HepG2 (cell line): ENCODE results near the gene CACHD1. TPM values are rescaled to one million over a fixed set of nuclear protein-coding genes. Genes with fewer than 3 reads are reported as not detected.

Experiments used
- ATAC-seq: fragments of 200-7000 bp; cut with Tn5 transposase; 3 replicates; pipeline ENCODE4 v1.9.1; 2020; ENCODE audit warnings: mild to moderate bottlenecking, moderate library complexity
- BruUV-seq: library from RNA; stranded (reverse); fragments of 400-500 nt; replicated peaks from 2 replicates; lab custom pipeline; 2021; lab: Mats Ljungman, UMichigan
- CTCF ChIA-PET: fragments of 300-600 bp; formaldehyde crosslinking; extraction: SDS; loops from one replicate; lab custom pipeline; 2021; ENCODE audit warnings: low total read pairs, inconsistent platforms, low intra/inter-chr PET ratio; lab: Yijun Ruan, JAX
- POLR2A ChIA-PET: fragments of 350-600 bp; sonication (Branson Sonifier 250); formaldehyde crosslinking; loops from one replicate; lab custom pipeline; 2020; ENCODE audit warnings: antibody characterized with exemption, inconsistent platforms; lab: Yijun Ruan, JAX
- DNase-seq: peaks from one replicate; pipeline ENCODE4 v3.0.0-alpha.2; 2015; ENCODE audit warnings: low spot score
- FAIRE-seq: peaks from 3 replicates; lab custom pipeline; 2011; peaks lifted over from hg19 to GRCh38; lab: Jason Lieb, UNC
- H2AFZ ChIP-seq: one replicate; pipeline ENCODE4 v1.6.1; 2011; ENCODE audit warnings: low read length, inconsistent platforms
- H3K27ac ChIP-seq: fragments of 300-600 bp; 3 replicates; pipeline ENCODE4 v1.8.0; 2011; ENCODE audit warnings: mixed run types, mild to moderate bottlenecking, mixed read lengths, low read length, inconsistent platforms; ENCODE audit not compliant: insufficient read depth; ENCODE audit errors: extremely low read length
- H3K27me3 ChIP-seq, 2 experiments: fragments of 200-600 bp in 1 of 2; 2 replicates in 1 of 2; 3 replicates in 1 of 2; pipeline versions ENCODE4 v1.6.0 to v1.8.0; 2011; ENCODE audit warnings: low read length in 2 of 2, mild to moderate bottlenecking in 2 of 2, moderate library complexity in 2 of 2, inconsistent platforms in 1 of 2; ENCODE audit not compliant: insufficient read depth in 2 of 2, control insufficient read depth in 1 of 2
- H3K36me3 ChIP-seq, 2 experiments: fragments of 200-600 bp in 1 of 2; replicated peaks in 1 of 2; 2 replicates in 1 of 2; 3 replicates in 1 of 2; pipeline versions ENCODE4 v1.5.1 to v1.8.0; 2011; ENCODE audit warnings: low read length in 2 of 2, inconsistent platforms in 1 of 2; ENCODE audit not compliant: insufficient read depth in 2 of 2, control insufficient read depth in 1 of 2
- H3K4me1 ChIP-seq: 2 replicates; pipeline ENCODE4 v1.5.1; 2012; ENCODE audit warnings: low read length, inconsistent platforms; ENCODE audit not compliant: insufficient read depth
- H3K4me2 ChIP-seq: 2 replicates; pipeline ENCODE4 v1.6.0; 2011; ENCODE audit warnings: low read depth, low read length, inconsistent platforms
- H3K4me3 ChIP-seq, 3 experiments: fragments of 200-600 bp in 1 of 3; sonication (generic), shearing (Covaris generic) in 1 of 3; replicated peaks in 1 of 3; 2 replicates each; pipeline ENCODE4 v1.5.1; 2011 to 2016; ENCODE audit warnings: low read length in 3 of 3, inconsistent platforms in 2 of 3, low read depth in 2 of 3, mild to moderate bottlenecking in 2 of 3, control low read depth in 1 of 3, mixed read lengths in 1 of 3; ENCODE audit not compliant: insufficient read depth in 1 of 3
- H3K79me2 ChIP-seq: one replicate; pipeline ENCODE4 v1.6.1; 2011; ENCODE audit warnings: low read length, inconsistent platforms; ENCODE audit not compliant: insufficient read depth
- H3K9ac ChIP-seq: 2 replicates; pipeline ENCODE4 v1.6.0; 2011; ENCODE audit warnings: mild to moderate bottlenecking, low read depth, low read length, inconsistent platforms; ENCODE audit not compliant: insufficient read depth
- H3K9me3 ChIP-seq: 2 replicates; pipeline ENCODE4 v1.5.1; 2012; ENCODE audit warnings: mild to moderate bottlenecking, low read length
- H4K20me1 ChIP-seq: 2 replicates; pipeline ENCODE4 v1.6.0; 2011; ENCODE audit warnings: inconsistent platforms, mild to moderate bottlenecking, low read length, moderate library complexity; ENCODE audit not compliant: insufficient read depth
- ARNT ChIP-seq: fragments of 450-650 bp; IDR thresholded peaks from 2 replicates; pipeline ENCODE4 v1.6.1; 2017
- ATF7 ChIP-seq, 2 experiments: fragments of 450-650 bp in 1 of 2; sonication (generic) in 1 of 2; formaldehyde crosslinking in 1 of 2; IDR thresholded peaks; 2 replicates each; pipeline versions ENCODE4 v1.4.0 to v1.6.1; 2016 to 2020; ENCODE audit warnings: antibody characterized with exemption in 1 of 2, mild to moderate bottlenecking in 1 of 2, missing genetic modification reagents in 1 of 2
- HMGA1 ChIP-seq: sonication (generic); formaldehyde crosslinking; conservative IDR thresholded peaks from 2 replicates; pipeline ENCODE4 v1.4.0; 2020; ENCODE audit warnings: missing genetic modification reagents
- ISL2 ChIP-seq: sonication (generic); formaldehyde crosslinking; IDR thresholded peaks from 2 replicates; pipeline ENCODE4 v1.5.0; 2020; ENCODE audit warnings: missing genetic modification reagents
- KDM2A ChIP-seq: sonication (generic); formaldehyde crosslinking; IDR thresholded peaks from 2 replicates; pipeline ENCODE4 v1.4.0; 2020; ENCODE audit warnings: low read depth, missing genetic modification reagents, borderline replicate concordance
- MAFF ChIP-seq: IDR thresholded peaks from 2 replicates; pipeline ENCODE4 v1.6.1; 2011; ENCODE audit warnings: low read depth, low read length, improper control_type of control experiment
- TBL1XR1 ChIP-seq: fragments of 150-350 bp; IDR thresholded peaks from 2 replicates; pipeline ENCODE4 v1.6.1; 2014; ENCODE audit warnings: borderline replicate concordance, low read length; ENCODE audit not compliant: partially characterized antibody
- ZNF34 ChIP-seq: sonication (generic); formaldehyde crosslinking; IDR thresholded peaks from 2 replicates; pipeline ENCODE4 v1.4.0; 2020; ENCODE audit warnings: mild to moderate bottlenecking, missing genetic modification reagents, borderline replicate concordance
- ZNF562 ChIP-seq: sonication (generic); formaldehyde crosslinking; IDR thresholded peaks from 2 replicates; pipeline ENCODE4 v1.8.0; 2022; ENCODE audit warnings: missing genetic modification reagents, borderline replicate concordance
- ZNF572 ChIP-seq: sonication (generic); formaldehyde crosslinking; IDR thresholded peaks from 2 replicates; pipeline ENCODE4 v1.5.1; 2020; ENCODE audit warnings: mild to moderate bottlenecking, missing genetic modification reagents
- ZSCAN21 ChIP-seq: sonication (generic); formaldehyde crosslinking; IDR thresholded peaks from 2 replicates; pipeline ENCODE4 v1.8.0; 2022; ENCODE audit warnings: mild to moderate bottlenecking, missing genetic modification reagents, moderate library complexity, borderline replicate concordance
- WGBS: methylation state at CpG from one replicate; pipeline ENCODE4 v1.1.6; 2017; ENCODE audit warnings: low lambda C conversion rate; 5-methylcytosine and 5-hydroxymethylcytosine counted together
- in situ Hi-C: cut with HindIII; loops from 2 replicates; pipeline ENCODE4 v1.10.0; 2017; ENCODE audit warnings: low pct_unique_long_range_greater_than_20kb; ENCODE audit not compliant: extremely low pct_ligation_motif_present
- intact Hi-C: fragments of 100-400 bp; cut with micrococcal nuclease; formaldehyde crosslinking; loops from one replicate; pipeline ENCODE4 v1.10.0; 2022; ENCODE audit not compliant: unreplicated experiment
- polyA plus RNA-seq, 8 experiments: library from polyadenylated mRNA; depleted of rRNA in 3 of 8; stranded (reverse) in 7 of 8; unstranded in 1 of 8; fragments of >200 nt; fragmentation: Illumina TruSeq in 4 of 8; extraction: Trizol in 4 of 8; gene quantifications; 2 replicates each; pipeline versions ENCODE4 v1.2.1 to v1.2.3, GENCODE V29; 2011 to 2016; ENCODE audit warnings: low read depth in 4 of 8, missing spikeins in 1 of 8, mixed read lengths in 1 of 8; ENCODE audit not compliant: insufficient read depth in 1 of 8
- total RNA-seq, 5 experiments: library from RNA; depleted of rRNA; stranded (reverse); fragments of >200 nt; fragmentation: Illumina TruSeq; extraction: Trizol; gene quantifications; 2 replicates each; pipeline ENCODE4 v1.2.3, GENCODE V29; 2016; ENCODE audit warnings: low read depth in 1 of 5
- TF ChIP-seq, protein P1 (sequence below): IDR thresholded peaks from 2 replicates; pipeline ENCODE4 v1.6.1; 2016; ENCODE audit warnings: low read depth, control low read depth

The CACHD1 gene
- total and polyA plus RNA-seq, 2 of the 13 experiments (the other 11 are each of a cell fraction or from before 2014, with no cell fraction given): 0.11 TPM; not detected in 1

DNA sequence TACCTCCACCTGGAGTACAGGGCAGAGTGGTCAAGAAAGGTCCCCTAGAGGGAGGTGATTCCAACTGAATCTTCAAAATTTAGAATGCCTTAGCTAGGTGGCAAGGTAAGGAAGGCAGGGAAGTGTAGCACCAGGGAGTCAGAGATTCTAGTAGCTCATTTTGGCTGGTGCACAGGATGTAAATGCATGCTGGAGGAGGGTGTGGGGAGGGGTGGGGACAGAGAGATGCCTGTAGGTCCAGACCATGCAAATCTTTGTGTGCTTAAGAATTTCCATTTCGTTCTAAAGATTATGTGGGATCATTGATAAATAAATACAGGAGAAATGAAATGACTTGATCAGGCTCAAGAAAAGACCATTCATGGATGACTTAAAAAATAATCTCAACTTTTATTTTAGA is 11.0 kb upstream of the CACHD1 start:
- ATAC-seq: no peak
- no peak overlapping the region for H2AFZ ChIP-seq
- in situ Hi-C loops (no loop called here), intact Hi-C loops (no loop called here)
- POLR2A ChIA-PET: no interaction called here
- TF ChIP-seq, protein P1, sequence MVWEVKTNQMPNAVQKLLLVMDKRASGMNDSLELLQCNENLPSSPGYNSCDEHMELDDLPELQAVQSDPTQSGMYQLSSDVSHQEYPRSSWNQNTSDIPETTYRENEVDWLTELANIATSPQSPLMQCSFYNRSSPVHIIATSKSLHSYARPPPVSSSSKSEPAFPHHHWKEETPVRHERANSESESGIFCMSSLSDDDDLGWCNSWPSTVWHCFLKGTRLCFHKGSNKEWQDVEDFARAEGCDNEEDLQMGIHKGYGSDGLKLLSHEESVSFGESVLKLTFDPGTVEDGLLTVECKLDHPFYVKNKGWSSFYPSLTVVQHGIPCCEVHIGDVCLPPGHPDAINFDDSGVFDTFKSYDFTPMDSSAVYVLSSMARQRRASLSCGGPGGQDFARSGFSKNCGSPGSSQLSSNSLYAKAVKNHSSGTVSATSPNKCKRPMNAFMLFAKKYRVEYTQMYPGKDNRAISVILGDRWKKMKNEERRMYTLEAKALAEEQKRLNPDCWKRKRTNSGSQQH (CRISPR knock-in tag): no peak
- no peak for TF ChIP-seq TBL1XR1
- no peak for TF ChIP-seq KDM2A (CRISPR knock-in tag)
- no peak for TF ChIP-seq ZNF562
- TF ChIP-seq ARNT: no peak
- no peak for TF ChIP-seq ISL2
- no peak for TF ChIP-seq HMGA1 (CRISPR knock-in tag)
- no peak for TF ChIP-seq ZSCAN21
- H3K9me3 ChIP-seq: no peaks in the 10 kb centered on the region
- no peaks in the 10 kb centered on the region for H3K4me1 ChIP-seq
- no peak for FAIRE-seq
- no peak overlapping the region for H3K4me3 ChIP-seq
- H4K20me1 ChIP-seq: no peaks in the 10 kb centered on the region
- no peak overlapping the region for H3K27ac ChIP-seq
- BruUV-seq: no TSS peak
- H3K4me2 ChIP-seq: no peak overlapping the region
- no peaks in the 10 kb centered on the region; a peak in 1 of 5 replicates for H3K27me3 ChIP-seq
- 0% methylated on average over 1 of the region's 1 CpG for WGBS
- no peak overlapping the region for H3K9ac ChIP-seq
- no peak for DNase-seq
- CTCF ChIA-PET: no interaction called here
- H3K36me3 ChIP-seq: no peaks in the 10 kb centered on the region
- no peaks in the 10 kb centered on the region for H3K79me2 ChIP-seq

DNA sequence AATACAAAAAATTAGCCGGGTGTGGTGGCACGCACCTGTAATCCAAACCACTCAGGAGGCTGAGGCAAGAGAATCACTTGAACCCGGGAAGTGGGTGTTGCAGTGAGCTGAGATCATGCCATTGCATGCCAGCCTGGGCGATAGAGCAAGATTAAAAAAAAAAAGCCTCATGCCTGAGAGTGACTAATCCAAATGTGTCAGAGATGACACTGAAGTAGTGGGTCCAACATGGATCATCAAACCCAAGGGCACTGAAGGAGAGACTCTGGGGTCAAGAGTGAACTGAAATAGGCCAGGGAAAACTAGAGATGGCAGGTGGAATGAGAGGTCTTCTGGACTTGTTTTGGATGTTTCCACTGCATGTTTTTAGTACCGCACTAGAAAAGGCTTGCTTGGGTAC is 10.2 kb upstream of the CACHD1 start:
- no peak for TF ChIP-seq ZNF34
- no peak for TF ChIP-seq ATF7 (IDR thresholded peaks at IDR 0.05)
- TF ChIP-seq ATF7 (CRISPR knock-in tag; IDR thresholded peaks at IDR 0.05): no peak
- no peak for TF ChIP-seq MAFF
- no peak for TF ChIP-seq ZNF572 (CRISPR knock-in tag)
- DNase-seq: no peak
- Histone ChIP-seq H3K79me2 (no peaks in the 10 kb centered on the region), H4K20me1 (no peaks in the 10 kb centered on the region), H3K27ac (no peak overlapping the region), H3K4me1 (no peaks in the 10 kb centered on the region), H3K9ac (no peak overlapping the region), H3K4me2 (no peak overlapping the region), H3K9me3 (no peaks in the 10 kb centered on the region), H2AFZ (no peak overlapping the region), H3K27me3 (peaks cover 0 to under 1% of the 10 kb centered on the region in 2 experiments; a peak in 2 of 5 replicates), H3K4me3 (no peak overlapping the region), H3K36me3 (no peaks in the 10 kb centered on the region)
- CTCF ChIA-PET: no interaction called here
- 18% methylated on average over 5 of the region's 5 CpGs for WGBS
- intact Hi-C loops (no loop called here), in situ Hi-C loops (no loop called here)
- ATAC-seq: no peak
- POLR2A ChIA-PET: no interaction called here
- FAIRE-seq: no peak
- BruUV-seq: no TSS peak
